Midbrain (tissue), 1 donor: Measurements from ENCODE around the gene FASTKD1.
"Not testable (repeated sequence)": the region's sequence is repeated elsewhere in the genome, so short reads cannot be mapped to it uniquely, and the experiment has no call there.

Experiments used
- DNase-seq: peaks from one replicate; lab custom pipeline; 2025; lab: John Stamatoyannopoulos, UW

The FASTKD1 gene, protein sequence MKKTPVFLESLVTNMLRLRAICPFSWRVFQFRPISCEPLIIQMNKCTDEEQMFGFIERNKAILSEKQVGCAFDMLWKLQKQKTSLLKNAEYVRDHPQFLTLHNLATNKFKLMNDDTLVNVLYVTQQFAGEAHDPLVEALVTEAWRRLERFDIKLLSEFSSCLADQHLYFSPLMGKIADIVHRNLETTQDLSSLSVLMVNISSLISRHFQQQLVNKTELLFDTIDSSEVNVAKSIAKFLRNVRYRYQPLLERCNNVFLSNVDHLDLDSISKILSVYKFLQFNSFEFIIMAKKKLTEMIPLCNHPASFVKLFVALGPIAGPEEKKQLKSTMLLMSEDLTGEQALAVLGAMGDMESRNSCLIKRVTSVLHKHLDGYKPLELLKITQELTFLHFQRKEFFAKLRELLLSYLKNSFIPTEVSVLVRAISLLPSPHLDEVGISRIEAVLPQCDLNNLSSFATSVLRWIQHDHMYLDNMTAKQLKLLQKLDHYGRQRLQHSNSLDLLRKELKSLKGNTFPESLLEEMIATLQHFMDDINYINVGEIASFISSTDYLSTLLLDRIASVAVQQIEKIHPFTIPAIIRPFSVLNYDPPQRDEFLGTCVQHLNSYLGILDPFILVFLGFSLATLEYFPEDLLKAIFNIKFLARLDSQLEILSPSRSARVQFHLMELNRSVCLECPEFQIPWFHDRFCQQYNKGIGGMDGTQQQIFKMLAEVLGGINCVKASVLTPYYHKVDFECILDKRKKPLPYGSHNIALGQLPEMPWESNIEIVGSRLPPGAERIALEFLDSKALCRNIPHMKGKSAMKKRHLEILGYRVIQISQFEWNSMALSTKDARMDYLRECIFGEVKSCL

DNA sequence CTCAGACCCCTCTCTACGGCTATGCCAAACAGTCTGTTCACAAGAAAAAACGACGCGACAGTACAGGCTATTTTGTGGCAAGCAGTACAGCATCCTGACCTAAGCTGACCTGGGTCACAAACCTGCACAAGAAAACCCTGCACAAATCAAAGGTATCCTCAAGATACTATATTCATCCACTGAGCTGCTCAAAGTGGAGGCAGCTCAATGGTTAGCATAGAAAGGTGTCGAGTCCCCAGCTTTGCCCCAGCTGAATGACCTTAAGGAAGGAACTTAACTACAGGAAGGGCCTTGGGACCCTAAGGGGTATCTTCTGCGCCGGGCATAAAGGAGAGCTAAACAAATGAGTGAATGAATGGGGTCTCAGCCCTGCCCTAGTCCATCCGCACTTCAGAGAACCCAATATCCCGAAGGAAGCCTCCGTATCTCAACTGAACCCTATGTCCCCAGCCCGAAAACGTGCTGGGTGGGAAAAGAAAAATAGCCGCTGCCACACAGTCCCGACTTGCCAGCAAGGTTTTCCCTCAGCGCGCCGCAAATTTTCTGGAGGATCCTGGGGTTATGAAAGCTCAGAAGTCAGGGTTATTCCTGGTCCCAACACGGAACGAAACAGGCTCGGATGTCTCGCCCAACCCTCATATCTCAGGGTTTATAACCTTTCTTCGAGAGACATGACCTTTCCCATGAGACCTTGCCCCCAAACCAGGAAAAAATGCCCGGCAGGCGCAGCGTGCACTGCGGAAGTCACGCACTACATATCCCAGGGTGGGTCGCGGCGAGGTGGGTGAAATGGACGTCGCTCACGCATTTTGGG, at the start of gene FASTKD1:
FASTKD1 (minus strand) TSS at position 706 of the 814 bp plus-strand sequence. CDS start 1,836 bp downstream, outside the sequence.
- DNase-seq, result peak; percentile 93

DNA sequence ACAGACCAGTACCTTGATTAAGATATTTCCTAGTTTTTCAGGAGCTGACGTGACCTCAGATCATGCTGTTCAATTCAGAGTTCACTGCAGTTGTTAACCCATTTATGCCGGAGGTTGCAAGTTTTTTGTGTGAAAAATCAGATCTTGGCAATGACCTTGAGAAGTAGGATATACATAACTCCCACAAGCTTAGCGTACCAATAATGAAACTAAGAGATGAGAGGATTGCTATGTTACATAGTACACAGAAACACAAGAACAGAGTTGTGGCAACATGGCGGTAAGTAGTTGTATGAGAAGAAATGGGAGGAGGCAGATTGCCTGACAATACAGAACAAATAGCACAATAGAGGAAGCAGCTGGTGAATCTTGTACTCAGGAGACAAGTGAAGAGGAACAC, 49.6 kb upstream of the FASTKD1 start:
- no peak for DNase-seq

DNA sequence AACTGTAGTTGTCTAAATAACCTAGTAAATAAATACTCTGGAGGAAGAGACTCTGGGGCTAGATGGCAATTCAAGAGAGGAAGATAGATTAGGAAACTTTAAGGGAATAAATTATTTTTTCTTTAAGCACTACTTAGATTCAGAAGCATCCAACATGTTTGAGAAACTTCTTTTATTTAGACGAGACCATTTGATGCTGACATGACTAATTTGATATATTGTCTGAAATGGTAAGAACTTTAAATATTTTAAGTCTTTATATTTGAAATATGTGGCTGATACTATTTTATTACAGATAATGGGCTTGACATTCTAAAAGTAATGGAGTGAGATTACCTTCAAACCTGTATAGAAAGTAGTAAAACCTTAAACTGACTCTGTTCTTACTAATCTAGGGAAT, 46.8 kb upstream of the FASTKD1 start:
- no peak for DNase-seq

DNA sequence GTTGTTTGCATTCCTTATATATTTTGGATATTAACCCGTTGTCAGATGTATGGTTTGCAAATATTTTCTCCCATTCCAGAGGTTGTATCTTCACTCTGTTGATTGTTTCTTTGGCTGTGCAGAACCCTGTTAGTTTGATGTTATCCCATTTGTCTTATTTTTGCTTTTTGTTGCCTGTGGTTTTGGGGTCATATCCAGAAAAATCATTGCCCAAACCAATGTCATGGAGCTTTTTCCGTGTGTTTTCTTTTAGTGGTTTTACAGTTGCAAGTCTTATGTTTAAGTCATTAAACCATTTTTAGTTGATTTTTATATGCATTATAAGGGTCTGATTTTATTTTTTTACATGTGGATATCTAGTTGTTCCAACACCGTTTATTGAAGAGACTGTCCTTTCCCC, 46.3 kb upstream of the FASTKD1 start:
- DNase-seq, result no peak

DNA sequence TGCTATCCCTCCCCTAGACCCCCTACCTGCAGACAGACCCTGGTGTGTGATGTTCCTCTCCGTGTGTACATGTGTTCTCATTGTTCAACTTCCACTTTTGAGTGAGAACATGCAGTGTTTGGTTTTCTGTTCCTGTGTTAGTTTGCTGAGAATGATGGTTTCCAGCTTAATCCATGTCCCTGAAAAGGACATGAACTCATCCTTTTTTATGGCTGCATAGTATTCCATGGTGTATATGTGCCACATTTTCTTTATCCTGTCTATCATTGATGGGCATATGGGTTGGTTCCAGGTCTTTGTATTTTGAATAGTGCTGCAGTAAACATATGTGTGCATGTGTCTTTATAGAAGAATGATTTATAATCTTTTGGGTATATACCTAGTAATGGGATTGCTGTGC, 42.3 kb upstream of the FASTKD1 start:
- not testable (repeated sequence) for DNase-seq

DNA sequence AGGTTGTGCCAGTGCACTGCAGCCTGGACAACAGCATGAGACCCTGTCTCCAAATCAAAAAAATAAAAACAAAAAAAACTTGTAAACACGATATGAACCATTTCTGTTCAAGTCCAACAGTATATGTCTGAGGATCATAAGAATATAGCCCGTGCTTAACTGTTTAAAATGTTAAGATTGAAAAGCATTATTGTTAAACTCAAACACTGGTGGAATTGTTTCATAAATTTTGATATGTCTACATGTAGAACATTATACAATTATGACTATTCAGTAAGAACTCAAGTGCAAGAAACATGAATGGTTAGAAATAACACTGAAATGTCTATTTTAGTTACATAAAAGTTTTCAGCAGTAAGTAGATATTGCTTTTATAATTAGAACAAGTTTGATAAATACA, 40.2 kb upstream of the FASTKD1 start:
- DNase-seq, result no peak

GRCh38 chr2:169609264-169609663, 35.6 kb upstream of the FASTKD1 start:
- DNase-seq, result no peak

DNA sequence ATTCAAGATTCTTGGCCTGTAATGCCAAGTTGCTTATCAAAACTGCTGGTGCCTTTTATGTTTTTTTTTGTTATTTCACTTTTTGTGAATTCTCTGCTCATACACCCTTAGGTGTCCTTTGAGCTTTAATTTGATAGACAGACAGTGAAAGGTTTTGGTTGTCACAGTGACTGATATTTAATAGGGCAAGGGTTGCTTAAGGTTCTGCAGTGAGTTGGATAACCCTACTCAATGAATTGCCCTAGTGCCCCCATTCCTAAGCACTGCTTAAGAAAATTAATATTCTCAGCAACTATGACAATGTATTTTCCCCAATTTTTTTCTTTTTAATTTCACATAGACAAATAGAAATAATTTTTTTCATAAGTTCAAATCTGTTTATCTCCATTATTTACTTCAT, 25.9 kb upstream of the FASTKD1 start:
- DNase-seq, result no peak

DNA sequence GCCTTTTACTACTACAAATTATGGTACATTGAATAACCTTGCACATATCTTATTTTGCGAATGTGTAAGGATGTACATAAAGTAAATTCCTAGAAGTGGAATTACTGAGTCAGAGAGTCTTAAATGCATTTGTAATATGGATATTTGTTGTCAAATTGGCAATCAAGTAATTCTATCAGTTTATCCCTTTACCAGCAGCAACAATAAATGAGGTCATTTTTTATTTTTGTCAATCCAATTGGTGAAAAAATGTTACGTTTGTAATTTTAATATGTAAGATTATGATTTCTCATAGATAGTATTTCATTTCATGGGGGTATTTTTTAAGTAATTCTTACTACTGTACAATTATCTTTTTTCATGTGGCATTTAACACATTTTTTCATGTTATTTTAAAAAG, 25.3 kb upstream of the FASTKD1 start:
- DNase-seq, result no peak

DNA sequence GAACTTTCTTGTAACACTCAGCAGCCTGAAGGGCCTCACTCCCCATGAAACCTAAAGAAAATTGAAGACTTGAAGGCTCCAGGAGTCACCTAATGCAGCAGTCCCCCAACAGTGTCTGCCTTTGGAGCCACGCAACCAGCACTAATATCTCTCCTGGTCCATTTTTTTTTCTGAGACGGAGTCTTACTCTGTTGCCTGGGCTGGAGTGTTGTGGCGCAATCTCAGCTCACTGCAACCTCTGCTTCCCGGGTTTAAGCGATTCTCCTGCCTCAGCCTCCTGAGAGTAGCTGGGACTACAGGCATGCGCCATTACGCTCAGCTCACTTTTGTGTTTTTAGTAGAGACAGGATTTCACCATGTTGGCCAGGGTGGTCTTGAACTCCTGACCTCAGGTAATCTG, 22.9 kb upstream of the FASTKD1 start:
- DNase-seq, result not testable (repeated sequence)

GRCh38 chr2:169590804-169591203, 17.1 kb upstream of the FASTKD1 start:
- no peak for DNase-seq

- no peak for DNase-seq
These were observed 12.0 kb upstream of the FASTKD1 start for GRCh38 chr2:169585673-169586072.

GRCh38 chr2:169584005-169584877, 10.6 kb upstream of the FASTKD1 start, which contains the start of gene PPIG:
Gene PPIG (plus strand): TSS chr2:169584351. CDS start chr2:169604042, 19,691 bp downstream.
- peak; percentile 93 for DNase-seq

GRCh38 chr2:169583518-169583917, 9.9 kb upstream of the FASTKD1 start:
- DNase-seq, result no peak

DNA sequence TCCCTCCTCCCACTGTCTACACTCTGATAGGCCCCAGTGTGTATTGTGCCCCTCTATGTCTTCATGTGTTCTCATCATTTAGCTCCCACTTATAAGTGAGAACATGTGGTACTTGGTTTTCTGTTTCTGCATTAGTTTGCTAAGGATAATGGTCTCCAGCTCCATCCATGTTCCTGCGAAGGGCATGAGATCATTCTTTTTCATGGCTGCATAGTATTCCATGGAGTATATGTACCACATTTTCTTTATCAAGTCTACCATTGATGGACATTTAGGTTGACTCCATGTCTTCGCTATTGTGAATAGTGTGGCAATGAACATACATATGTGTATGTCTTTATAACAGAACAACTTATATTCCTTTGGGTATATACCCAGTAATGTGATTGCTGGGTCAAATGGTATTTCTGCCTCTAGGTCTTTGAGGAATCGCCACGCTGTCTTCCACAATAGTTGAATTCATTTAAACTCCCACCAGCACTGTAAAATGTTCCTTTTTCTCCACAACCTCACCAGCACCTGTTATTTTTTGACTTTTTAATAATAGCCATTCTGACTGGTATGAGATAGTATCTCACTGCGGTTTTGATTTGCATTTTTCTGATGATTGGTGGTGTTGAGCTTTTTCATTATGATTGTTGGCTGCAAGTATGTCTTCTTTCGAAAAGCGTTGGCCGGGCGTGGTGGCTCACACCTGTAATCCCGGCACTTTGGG, 9.0 kb upstream of the FASTKD1 start:
- DNase-seq, result not testable (repeated sequence)

DNA sequence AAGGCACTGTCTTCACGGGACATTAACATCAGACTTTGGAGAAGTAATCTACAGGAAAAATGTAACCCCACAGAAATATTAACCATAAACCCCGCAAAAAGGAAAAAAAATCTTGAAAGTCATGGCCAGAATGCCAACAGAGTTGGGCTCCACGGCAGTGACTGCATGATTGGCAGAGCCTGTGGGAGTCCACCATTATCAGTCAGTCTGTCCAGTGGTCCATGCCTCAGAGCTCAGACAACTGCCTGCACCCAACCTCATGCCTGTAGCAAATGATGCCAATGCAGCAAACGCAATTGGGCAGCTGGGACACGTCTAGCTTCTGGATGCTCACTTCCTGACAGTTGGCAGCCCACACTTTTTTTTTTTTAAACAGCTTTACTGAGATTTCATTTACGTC, 5.4 kb upstream of the FASTKD1 start:
- DNase-seq, result no peak

- DNase-seq, result not testable (repeated sequence)
These were observed 1.6 kb upstream of the FASTKD1 start for GRCh38 chr2:169575264-169575663.

DNA sequence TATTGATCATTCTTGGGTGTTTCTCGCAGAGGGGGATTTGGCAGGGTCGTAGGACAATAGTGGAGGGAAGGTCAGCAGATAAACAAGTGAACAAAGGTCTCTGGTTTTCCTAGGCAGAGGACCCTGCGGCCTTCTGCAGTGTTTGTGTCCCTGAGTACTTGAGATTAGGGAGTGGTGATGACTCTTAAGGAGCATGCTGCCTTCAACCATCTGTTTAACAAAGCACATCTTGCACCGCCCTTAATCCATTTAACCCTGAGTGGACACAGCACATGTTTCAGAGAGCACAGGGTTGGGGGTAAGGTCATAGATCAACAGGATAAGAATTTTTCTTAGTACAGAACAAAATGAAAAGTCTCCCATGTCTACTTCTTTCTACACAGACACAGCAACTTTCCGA, 874 bp upstream of the FASTKD1 start:
- DNase-seq, result not testable (repeated sequence)

DNA sequence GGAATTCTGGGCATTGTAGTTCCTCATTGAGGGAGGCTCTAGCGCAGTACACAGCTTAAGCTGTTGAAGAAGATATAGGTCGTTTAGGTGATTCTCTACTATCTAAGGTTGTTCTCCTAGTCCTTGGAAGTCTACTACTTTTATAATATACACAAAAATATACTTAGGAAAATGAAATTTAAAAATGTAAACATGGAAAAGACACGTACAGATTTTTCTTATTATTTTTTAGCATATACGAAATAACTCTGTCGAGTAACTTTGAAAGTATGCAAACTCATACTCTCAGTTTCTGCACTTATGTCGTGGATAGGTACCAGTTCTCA, 272 bp upstream of the FASTKD1 start:
- no peak for DNase-seq

DNA sequence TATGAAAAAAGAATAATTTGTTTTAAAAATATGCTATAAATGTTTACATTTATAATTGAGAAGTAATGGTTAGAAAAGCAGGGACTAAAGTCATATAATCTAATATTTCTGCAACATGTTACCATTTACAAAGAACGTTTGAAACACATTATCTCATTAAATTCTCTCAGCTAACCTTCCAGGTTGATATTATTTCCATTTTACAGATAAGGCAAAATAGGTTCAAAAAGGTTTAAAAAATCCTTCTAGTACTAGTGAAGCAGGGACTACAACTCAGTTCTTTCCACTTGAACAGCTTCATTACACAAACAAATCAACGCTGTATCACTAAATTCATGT, 875 bp downstream of the FASTKD1 start:
- no peak for DNase-seq

- DNase-seq, result no peak
These were observed 1.5 kb downstream of the FASTKD1 start for GRCh38 chr2:169572189-169572588.
